Measurements from ENCODE around the gene TPRN.

Gene TPRN

GRCh38 chr9:137232101-137232500 is 31.6 kb upstream of the TPRN start:
- no peak overlapping the region for H3K27ac ChIP-seq
- CTCF ChIA-PET = interaction anchor here (0.6 to 1.4 kb wide), 2 partner anchors 8 to 112 kb away, joined by 3 read pairs; partner anchors contain the start of gene TUBB4B
- DNase-seq (ENCODE audit: low spot score) = no peak
- TF ChIP-seq CTCF (conservative IDR thresholded peaks at IDR 0.05; ENCODE audit: low read depth) = no peak
- POLR2A ChIA-PET (ENCODE audit: low non-redundant PET) = no interaction called here

DNA sequence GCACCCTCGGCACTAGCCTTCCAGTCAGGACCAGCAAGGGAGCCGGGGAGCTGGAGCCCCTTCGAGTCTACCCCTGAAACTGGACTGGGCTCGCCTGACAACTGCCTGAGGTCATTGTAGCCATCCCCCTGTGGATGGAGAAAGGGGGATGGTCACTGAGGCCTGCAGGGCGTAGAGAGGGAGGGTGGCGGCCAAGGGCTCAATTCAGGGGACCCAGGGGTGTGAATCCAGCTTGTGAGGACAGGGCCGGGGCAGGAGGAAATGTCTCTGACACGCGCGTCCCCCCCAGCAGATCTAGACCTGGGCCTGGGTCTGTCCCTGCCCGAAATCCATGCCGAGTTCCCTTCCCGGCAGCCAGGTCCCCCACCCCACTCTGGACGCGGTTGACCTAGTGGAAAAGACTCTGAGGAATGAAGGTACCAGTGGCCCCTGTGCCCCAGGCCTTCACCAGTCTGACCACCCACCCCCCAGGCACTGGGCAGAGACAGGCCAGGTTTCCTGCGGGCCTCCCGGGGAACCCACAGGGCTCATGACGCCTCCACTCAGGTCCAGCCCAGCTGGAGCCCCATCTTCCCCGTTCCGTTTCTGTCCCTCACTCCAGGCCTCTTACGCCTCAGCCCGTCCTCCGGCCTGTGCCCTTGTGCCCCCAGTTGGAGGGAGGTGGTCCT is 31.0 kb upstream of the TPRN start:
- DNase-seq (ENCODE audit: low spot score) = no peak
- POLR2A ChIA-PET (ENCODE audit: low non-redundant PET) = no interaction called here
- no peak for TF ChIP-seq CTCF (conservative IDR thresholded peaks at IDR 0.05; ENCODE audit: low read depth)
- no peak overlapping the region for H3K27ac ChIP-seq
- CTCF ChIA-PET = interaction anchor here (0.6 to 1.4 kb wide), 2 partner anchors 9 to 112 kb away, joined by 3 read pairs; partner anchors contain the start of gene TUBB4B

DNA sequence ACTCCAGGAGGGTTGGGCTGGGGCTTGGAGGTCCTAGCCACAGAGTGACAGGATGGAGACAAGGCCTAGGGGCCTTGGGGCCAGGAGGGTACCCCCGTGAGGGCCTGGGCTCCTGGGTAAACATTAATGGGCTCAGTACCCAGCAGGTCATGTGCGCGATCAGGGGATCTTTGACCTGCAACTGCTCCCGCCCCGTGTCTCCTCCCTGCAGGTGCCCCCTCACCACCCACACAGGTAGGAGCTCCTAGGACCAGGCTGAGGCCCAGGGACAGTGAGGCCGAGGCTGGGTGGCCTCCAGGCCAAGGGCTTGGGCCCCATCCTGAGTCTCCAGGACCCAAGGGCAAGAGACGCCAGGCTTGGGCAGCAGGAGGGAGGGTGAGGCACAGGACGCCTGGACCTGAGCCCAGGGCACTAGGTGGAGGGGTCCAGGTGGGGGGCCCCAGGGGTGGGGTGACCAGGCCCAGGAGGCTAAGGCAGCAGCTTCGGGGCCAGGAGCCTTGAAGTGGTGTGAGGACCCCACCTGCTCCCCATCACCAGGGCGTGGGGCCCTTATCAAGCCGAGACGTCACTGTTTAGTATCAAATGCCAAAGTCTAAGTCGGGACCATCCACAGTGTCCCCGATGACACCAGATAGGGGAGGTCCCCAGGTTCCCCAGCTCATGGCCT is 30.3 kb upstream of the TPRN start, which contains the start of gene SLC34A3:
Gene SLC34A3, plus strand, starts transcription at position 197 of the 667 bp plus-strand sequence. CDS start 802 bp downstream, outside the sequence.
- H3K27ac ChIP-seq = no peak within 1 kb of the TSS
- no peak for TF ChIP-seq CTCF (conservative IDR thresholded peaks at IDR 0.05; ENCODE audit: low read depth)
- POLR2A ChIA-PET (ENCODE audit: low non-redundant PET) = no interaction called here
- CTCF ChIA-PET = interaction anchor here (0.6 to 1.4 kb wide), 2 partner anchors 10 to 100 kb away, joined by 3 read pairs; partner anchors contain the start of gene TUBB4B
- no peak for DNase-seq (ENCODE audit: low spot score)

GRCh38 chr9:137229903-137230704 is 29.6 kb upstream of the TPRN start:
- CTCF ChIA-PET = interaction anchor here (0.6 to 0.9 kb wide), 2 partner anchors 41 to 100 kb away, joined by 3 read pairs; partner anchors contain the start of gene SSNA1
- H3K27ac ChIP-seq = no peak overlapping the region
- POLR2A ChIA-PET (ENCODE audit: low non-redundant PET) = interaction anchor here (0.8 kb wide), 1 partner anchor 11 kb away, joined by 4 read pairs; the partner anchor contains the start of gene TUBB4B
- TF ChIP-seq CTCF (conservative IDR thresholded peaks at IDR 0.05; ENCODE audit: low read depth) = no peak
- no peak for DNase-seq (ENCODE audit: low spot score)

GRCh38 chr9:137228968-137229896 is 28.7 kb upstream of the TPRN start:
- no peak for TF ChIP-seq CTCF (conservative IDR thresholded peaks at IDR 0.05; ENCODE audit: low read depth)
- ChIA-PET POLR2A (ENCODE audit: low non-redundant PET) (interaction anchor here (0.8 kb wide), 1 partner anchor 12 kb away, joined by 4 read pairs; the partner anchor contains the start of gene TUBB4B), CTCF (interaction anchor here (0.9 to 3.3 kb wide), 2 partner anchors 40 kb away, joined by 3 to 37 read pairs; partner anchors contain the start of genes ANAPC2 and SSNA1)
- H3K27ac ChIP-seq = no peak overlapping the region
- DNase-seq (ENCODE audit: low spot score) = no peak
